Adrenal gland (tissue), 12 donors: ENCODE measurements around the gene HBD. TPM values are rescaled to one million over a fixed set of nuclear protein-coding genes. Genes with fewer than 3 reads are reported as not detected.

ENCODE experiments used
- DNase-seq, 7 donors: peaks; one replicate each; pipeline ENCODE4 v3.0.0-alpha.2; 2019 to 2020
- H3K27ac ChIP-seq, 5 donors: fragments of 200-600 bp; sonication (generic) in 4 of 5; 1 replicate in 3 of 5; 2 replicates in 2 of 5; pipeline versions ENCODE4 v1.5.1 to v1.8.0; 2016 to 2020; ENCODE audit warnings: mild to moderate bottlenecking in 1 of 5
- H3K27me3 ChIP-seq: fragments of 200-600 bp; 2 replicates; pipeline ENCODE4 v1.8.0; 2021
- H3K36me3 ChIP-seq, 2 donors: fragments of 200-600 bp; replicated peaks in 1 of 2; 1 replicate in 1 of 2; 2 replicates in 1 of 2; pipeline versions ENCODE4 v1.5.1 to v1.8.0; 2018 to 2022
- H3K4me1 ChIP-seq, 2 donors: fragments of 200-600 bp; replicated peaks in 1 of 2; 1 replicate in 1 of 2; 2 replicates in 1 of 2; pipeline versions ENCODE4 v1.5.1 to v1.8.0; 2018 to 2021
- H3K4me3 ChIP-seq, 4 donors: fragments of 200-600 bp; sonication (generic) in 3 of 4; one replicate each; pipeline ENCODE4 v1.5.1; 2016 to 2018
- H3K9me3 ChIP-seq, 3 donors: fragments of 200-600 bp; sonication (generic) in 1 of 3; replicated peaks in 1 of 3; 1 replicate in 2 of 3; 2 replicates in 1 of 3; pipeline versions ENCODE4 v1.5.1 to v1.8.0; 2016 to 2021
- POLR2A ChIP-seq, 2 donors: fragments of 450-650 bp; IDR thresholded peaks; one replicate each; pipeline ENCODE4 v1.6.1; 2017; ENCODE audit warnings: antibody characterized with exemption in 2 of 2, mild to moderate bottlenecking in 2 of 2, moderate library complexity in 1 of 2
- WGBS, 4 donors: extraction: QIAGEN DNeasy Blood & Tissue Kit in 2 of 4; methylation state at CpG; one replicate each; pipeline versions ENCODE4 v1.1.5 to v1.1.7; 2013 to 2017; 5-methylcytosine and 5-hydroxymethylcytosine counted together
- intact Hi-C, 2 donors: fragments of 100-400 bp; cut with DNase I; formaldehyde crosslinking; loops; one replicate each; pipeline versions ENCODE4 v1.14.1 to v1.15.0; 2022 to 2023
- polyA plus RNA-seq, 3 donors: library from polyadenylated mRNA; stranded (reverse); fragments of 200-250 nt in 2 of 3; fragments of 350-450 nt in 1 of 3; fragmentation: Illumina TruSeq in 1 of 3; extraction: RNeasy Lipid Tissue Mini Kit (QIAGEN cat#74804) in 1 of 3; gene quantifications; one replicate each; pipeline ENCODE4 v1.2.3, GENCODE V29; 2013 to 2014
- total RNA-seq, 9 donors: library from RNA; depleted of rRNA in 4 of 9; stranded (reverse); fragments of >200 nt in 4 of 9; fragments of 120-200 nt in 1 of 9; fragmentation: NEBNext Ultra II Directional in 1 of 9; extraction: Animal tissue kit (Norgen Biotek cat#: 25700) in 1 of 9; gene quantifications; one replicate each; pipeline versions ENCODE4 v1.1.0 to v1.2.4, GENCODE V29; 2013 to 2023
- TF ChIP-seq, protein P1 (sequence below), 6 experiments: fragments of 450-650 bp in 4 of 6; fragments of 200-600 bp in 2 of 6; sonication (generic) in 1 of 6; IDR thresholded peaks; 1 replicate in 5 of 6; 2 replicates in 1 of 6; pipeline versions ENCODE4 v1.5.1 to v1.8.0; 2016 to 2021; ENCODE audit warnings: antibody characterized with exemption in 6 of 6, mild to moderate bottlenecking in 2 of 6, moderate library complexity in 1 of 6
- donor health status: healthy with polysubstance abuse.
- donor health status: Bipolar disorder and iron deficiency.
- donor health status: DM: yes; HTN: yes; CAD: no.
- donor health status: DM: no; HTN: no; CAD: no.
- donor health status: DM: no; HTN: no; CAD: no.
- donor health status: DM: yes; HTN: yes; CAD: no.

The HBD gene
- total and polyA plus RNA-seq, 12 donors: 0.53 to 2.1 (median 0.83) TPM; not detected in 9

DNA sequence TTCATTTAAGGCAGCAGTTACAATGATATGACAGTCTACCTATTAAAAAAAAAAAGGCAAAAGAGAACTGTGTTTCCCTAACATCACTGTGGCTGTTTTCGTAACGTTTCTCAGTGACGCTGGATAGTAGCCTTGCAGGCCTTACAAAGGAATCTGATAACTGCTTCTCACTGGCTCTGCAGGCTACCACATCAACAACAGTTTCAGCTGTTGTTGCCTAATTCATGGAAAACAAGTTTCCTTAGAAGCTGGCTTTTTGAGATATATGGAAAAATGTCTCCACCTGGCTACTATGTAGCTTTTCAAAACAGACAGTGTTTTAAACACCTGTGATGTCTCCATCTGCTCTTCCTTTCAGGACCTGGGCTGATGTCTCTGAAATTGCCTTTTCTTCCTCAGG is 37.6 kb downstream of the HBD start:
- H3K4me1 ChIP-seq: no peaks in the 10 kb centered on the region
- DNase-seq: no peak
- no peak overlapping the region for H3K4me3 ChIP-seq
- TF ChIP-seq POLR2A (IDR thresholded peaks at IDR 0.05): no peak
- intact Hi-C loops: no loop called here
- no peak overlapping the region for H3K27ac ChIP-seq
- 62 to 65% (median 64%) methylated on average over 3 of the region's 3 CpGs for WGBS, 4 donors
- no peaks in the 10 kb centered on the region for H3K36me3 ChIP-seq
- H3K9me3 ChIP-seq: no peaks in the 10 kb centered on the region
- H3K27me3 ChIP-seq: no peaks in the 10 kb centered on the region

DNA sequence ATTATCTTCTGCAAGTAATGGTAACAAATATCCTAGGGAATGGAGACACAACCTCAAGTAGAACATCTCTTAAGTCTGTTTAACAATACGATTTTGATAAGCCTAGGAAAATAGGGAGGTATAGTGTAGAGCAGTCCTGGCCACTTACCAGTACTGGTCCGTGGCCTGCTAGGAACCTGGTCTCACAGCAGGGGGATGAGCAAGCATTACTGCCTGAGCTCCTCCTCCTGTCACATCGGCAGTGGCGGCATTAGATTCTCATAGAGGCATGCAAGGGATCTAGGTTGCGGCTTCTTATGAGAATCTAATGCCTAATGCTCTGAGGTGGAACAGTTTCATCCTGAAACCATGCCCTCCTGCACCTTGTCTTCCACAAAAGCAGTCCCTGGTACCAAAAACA is 38.2 kb downstream of the HBD start:
- intact Hi-C loops: no loop called here
- TF ChIP-seq, protein P1, sequence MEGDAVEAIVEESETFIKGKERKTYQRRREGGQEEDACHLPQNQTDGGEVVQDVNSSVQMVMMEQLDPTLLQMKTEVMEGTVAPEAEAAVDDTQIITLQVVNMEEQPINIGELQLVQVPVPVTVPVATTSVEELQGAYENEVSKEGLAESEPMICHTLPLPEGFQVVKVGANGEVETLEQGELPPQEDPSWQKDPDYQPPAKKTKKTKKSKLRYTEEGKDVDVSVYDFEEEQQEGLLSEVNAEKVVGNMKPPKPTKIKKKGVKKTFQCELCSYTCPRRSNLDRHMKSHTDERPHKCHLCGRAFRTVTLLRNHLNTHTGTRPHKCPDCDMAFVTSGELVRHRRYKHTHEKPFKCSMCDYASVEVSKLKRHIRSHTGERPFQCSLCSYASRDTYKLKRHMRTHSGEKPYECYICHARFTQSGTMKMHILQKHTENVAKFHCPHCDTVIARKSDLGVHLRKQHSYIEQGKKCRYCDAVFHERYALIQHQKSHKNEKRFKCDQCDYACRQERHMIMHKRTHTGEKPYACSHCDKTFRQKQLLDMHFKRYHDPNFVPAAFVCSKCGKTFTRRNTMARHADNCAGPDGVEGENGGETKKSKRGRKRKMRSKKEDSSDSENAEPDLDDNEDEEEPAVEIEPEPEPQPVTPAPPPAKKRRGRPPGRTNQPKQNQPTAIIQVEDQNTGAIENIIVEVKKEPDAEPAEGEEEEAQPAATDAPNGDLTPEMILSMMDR (IDR thresholded peaks at IDR 0.05): no peak
- TF ChIP-seq POLR2A (IDR thresholded peaks at IDR 0.05): no peak
- 65 to 71% (median 67%) methylated on average over 5 of the region's 5 CpGs for WGBS, 4 donors
- Histone ChIP-seq H3K36me3 (no peaks in the 10 kb centered on the region), H3K27me3 (no peaks in the 10 kb centered on the region), H3K27ac (no peak overlapping the region), H3K4me3 (no peak overlapping the region), H3K9me3 (no peaks in the 10 kb centered on the region), H3K4me1 (no peaks in the 10 kb centered on the region)
- DNase-seq: no peak

DNA sequence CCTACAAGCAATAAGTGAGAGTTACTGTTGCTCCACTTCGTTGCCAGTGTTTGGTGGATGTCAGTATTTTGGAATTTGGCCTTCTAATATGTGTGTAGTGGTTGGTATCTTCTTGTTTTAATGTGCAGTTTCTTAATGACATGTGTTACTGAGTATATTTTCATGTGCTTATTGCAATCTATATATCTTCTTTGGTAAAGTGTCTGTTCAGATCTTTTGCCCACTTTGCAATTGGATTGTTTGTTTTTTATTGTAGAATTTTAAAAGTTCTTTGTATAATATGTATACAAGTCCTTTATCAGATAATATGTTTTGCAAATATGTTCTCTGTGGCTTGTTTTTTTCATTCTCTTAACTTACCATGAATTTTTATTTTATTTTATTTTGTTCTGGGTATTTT is 41.5 kb downstream of the HBD start:
- Histone ChIP-seq H3K9me3 (no peaks in the 10 kb centered on the region), H3K27ac (no peak overlapping the region), H3K4me1 (no peaks in the 10 kb centered on the region), H3K4me3 (no peak overlapping the region), H3K36me3 (no peaks in the 10 kb centered on the region), H3K27me3 (no peaks in the 10 kb centered on the region)
- no peak for DNase-seq
- 0 to 38% (median 13%) methylated on average over 1 of the region's 1 CpG for WGBS, 4 donors
- intact Hi-C loops: no loop called here
- TF ChIP-seq, protein P1 (IDR thresholded peaks at IDR 0.05): no peak
- no peak for TF ChIP-seq POLR2A (IDR thresholded peaks at IDR 0.05)

DNA sequence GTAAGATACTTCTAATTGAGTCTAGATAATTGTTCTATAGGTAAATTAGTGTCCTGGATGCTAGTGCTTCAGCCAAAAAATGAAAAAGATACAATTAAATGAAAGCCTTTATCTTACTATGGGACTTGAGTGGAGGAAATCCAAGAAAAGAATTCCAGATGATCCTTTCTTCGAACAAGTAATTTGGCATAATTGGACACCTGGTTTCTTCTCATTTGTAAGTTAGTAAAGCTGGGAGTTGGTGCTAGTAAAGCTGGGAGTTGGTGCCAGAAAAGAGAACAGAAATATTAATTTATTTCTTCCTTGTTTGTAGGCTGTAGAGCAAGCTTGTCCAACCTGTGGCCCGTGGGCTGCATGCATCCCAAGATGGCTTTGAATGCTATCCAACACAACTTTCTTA is 46.1 kb downstream of the HBD start:
- H3K27me3 ChIP-seq: no peaks in the 10 kb centered on the region
- no peaks in the 10 kb centered on the region for H3K36me3 ChIP-seq
- WGBS, 4 donors: 82 to 86% (median 82%) methylated on average over 2 of the region's 2 CpGs
- no peaks in the 10 kb centered on the region for H3K9me3 ChIP-seq
- H3K27ac ChIP-seq: no peak overlapping the region
- no peak for DNase-seq
- TF ChIP-seq POLR2A (IDR thresholded peaks at IDR 0.05): no peak
- TF ChIP-seq, protein P1 (IDR thresholded peaks at IDR 0.05): no peak
- intact Hi-C loops: no loop called here
- no peaks in the 10 kb centered on the region for H3K4me1 ChIP-seq
- H3K4me3 ChIP-seq: no peak overlapping the region

Other genes starting within 250 kb of the HBD start
- gene OR51L1, start 239.6 kb downstream of the HBD start, total RNA-seq: not detected
- gene OR51L1, start 239.6 kb downstream of the HBD start, polyA plus RNA-seq: not detected
- gene OR52J3, start 188.0 kb downstream of the HBD start, total RNA-seq: not detected
- gene OR52J3, start 188.0 kb downstream of the HBD start, polyA plus RNA-seq: not detected
- not detected for gene OR52E2, start 174.9 kb downstream of the HBD start, total RNA-seq
- gene OR52E2, start 174.9 kb downstream of the HBD start, polyA plus RNA-seq: not detected
- not detected for gene OR52E1, start 164.9 kb downstream of the HBD start, total RNA-seq
- gene OR52E1, start 164.9 kb downstream of the HBD start, polyA plus RNA-seq: not detected
- gene OR52A5, start 96.1 kb downstream of the HBD start, total RNA-seq: not detected
- gene OR52A5, start 96.1 kb downstream of the HBD start, polyA plus RNA-seq: not detected
- gene OR52A1, start 79.7 kb downstream of the HBD start, total RNA-seq: not detected
- gene OR52A1, start 79.7 kb downstream of the HBD start, polyA plus RNA-seq: not detected
- not detected for gene OR51V1, start 33.8 kb downstream of the HBD start, total RNA-seq
- gene OR51V1, start 33.8 kb downstream of the HBD start, polyA plus RNA-seq: not detected
- 100 to 1,000 TPM in 2 of 9 donors, 10 to 100 TPM in 4, 1 to 10 TPM in 3; 1.1 to 794 (median 10.5) TPM for gene HBB, start 7.4 kb downstream of the HBD start, total RNA-seq
- 10 to 100 TPM in 1 of 3 donors, 1 to 10 TPM in 2; 1.3 to 23.8 (median 8.0) TPM for gene HBB, start 7.4 kb downstream of the HBD start, polyA plus RNA-seq
- gene HBG1, start 15.4 kb upstream of the HBD start, total RNA-seq: 10 to 100 TPM in 1 of 9 donors, 1 to 10 TPM in 2, not detected in 6; 3.6 to 22.7 (median 3.8) TPM
- gene HBG1, start 15.4 kb upstream of the HBD start, polyA plus RNA-seq: not detected
- gene HBG2, start 20.3 kb upstream of the HBD start, total RNA-seq: 1,000 to 10,000 TPM in 1 of 9 donors, 10 to 100 TPM in 2, under 1 TPM in 1, not detected in 5; 0.78 to 9,973 (median 12.5) TPM
- gene HBG2, start 20.3 kb upstream of the HBD start, polyA plus RNA-seq: under 1 TPM in 1 of 3 donors, not detected in 2; 0.51 TPM
- gene HBE1, start 35.5 kb upstream of the HBD start, total RNA-seq: 10 to 100 TPM in 1 of 9 donors, 1 to 10 TPM in 2, not detected in 6; 3.6 to 42.8 (median 3.7) TPM
- gene HBE1, start 35.5 kb upstream of the HBD start, polyA plus RNA-seq: under 1 TPM in 2 of 3 donors, not detected in 1; 0.16 to 0.24 TPM
- under 1 TPM in 3 of 9 donors, not detected in 6; 0.28 to 0.78 (median 0.34) TPM for gene OR51B4, start 67.5 kb upstream of the HBD start, total RNA-seq
- gene OR51B4, start 67.5 kb upstream of the HBD start, polyA plus RNA-seq: not detected
- gene OR51B2, start 89.8 kb upstream of the HBD start, total RNA-seq: 1 to 10 TPM in 1 of 9 donors, under 1 TPM in 1, not detected in 7; 0.33 to 1.3 TPM
- not detected for gene OR51B2, start 89.8 kb upstream of the HBD start, polyA plus RNA-seq
- gene OR51B5, start 109.0 kb upstream of the HBD start, total RNA-seq: 1 to 10 TPM in 1 of 9 donors, under 1 TPM in 5, not detected in 3; 0.32 to 2.9 (median 0.53) TPM
- under 1 TPM in 2 of 3 donors, not detected in 1; 0.16 TPM for gene OR51B5, start 109.0 kb upstream of the HBD start, polyA plus RNA-seq
- gene OR51B6, start 117.0 kb upstream of the HBD start, total RNA-seq: not detected
- gene OR51B6, start 117.0 kb upstream of the HBD start, polyA plus RNA-seq: not detected
- not detected for gene OR51M1, start 149.3 kb upstream of the HBD start, total RNA-seq
- gene OR51M1, start 149.3 kb upstream of the HBD start, polyA plus RNA-seq: not detected
- not detected for gene OR51Q1, start 187.6 kb upstream of the HBD start, total RNA-seq
- not detected for gene OR51Q1, start 187.6 kb upstream of the HBD start, polyA plus RNA-seq
- gene OR51I1, start 207.0 kb upstream of the HBD start, total RNA-seq: under 1 TPM in 3 of 9 donors, not detected in 6; 0.34 to 0.94 (median 0.61) TPM
- not detected for gene OR51I1, start 207.0 kb upstream of the HBD start, polyA plus RNA-seq
- gene OR51I2, start 214.8 kb upstream of the HBD start, total RNA-seq: not detected
- not detected for gene OR51I2, start 214.8 kb upstream of the HBD start, polyA plus RNA-seq